Fibroblast of the aortic adventitia (primary cell): Measurements from ENCODE around the gene GARRE1. TPM values are rescaled to one million over a fixed set of nuclear protein-coding genes. Genes with fewer than 3 reads are reported as not detected.
"Not testable (repeated sequence)": the region's sequence is repeated elsewhere in the genome, so short reads cannot be mapped to it uniquely, and the experiment has no call there.

Experiments used
- DNase-seq: peaks from one replicate; pipeline ENCODE4 v3.0.0-alpha.2; 2010; ENCODE audit warnings: low read depth
- H3K4me3 ChIP-seq: 2 replicates; pipeline ENCODE4 v1.5.1; 2011; ENCODE audit warnings: low read depth, mild to moderate bottlenecking, control low read depth, low read length, moderate library complexity
- CTCF ChIP-seq: IDR thresholded peaks from 2 replicates; pipeline ENCODE4 v1.5.1; 2011; ENCODE audit warnings: mild to moderate bottlenecking, low read length, control low read depth, inconsistent platforms; ENCODE audit not compliant: insufficient read depth
- total RNA-seq: library from RNA; depleted of rRNA; stranded (reverse); fragments of >200 nt; gene quantifications from 2 replicates; pipeline ENCODE4 v1.2.3, GENCODE V29; 2012; ENCODE audit warnings: low replicate concordance

Gene GARRE1
- total RNA-seq, 1 donor, result 13.9 TPM

- DNase-seq, result no peak
- no peak for TF ChIP-seq CTCF
These were observed 12.6 kb upstream of the GARRE1 start for GRCh38 chr19:34241513-34242337.

GRCh38 chr19:34243138-34243875 lies 11.0 kb upstream of the GARRE1 start:
- H3K4me3 ChIP-seq, DNase-seq: not testable (repeated sequence)

More at GRCh38 chr19:34241513-34242337, 12.6 kb upstream of the GARRE1 start:
- no peak overlapping the region for H3K4me3 ChIP-seq

- no peak for TF ChIP-seq CTCF
- no peak overlapping the region for H3K4me3 ChIP-seq
These were observed 10.3 kb upstream of the GARRE1 start for GRCh38 chr19:34243876-34244578.

GRCh38 chr19:34244611-34245299 lies 9.6 kb upstream of the GARRE1 start:
- no peak for TF ChIP-seq CTCF
- DNase-seq, result no peak
- no peak overlapping the region for H3K4me3 ChIP-seq

More at GRCh38 chr19:34243876-34244578, 10.3 kb upstream of the GARRE1 start:
- no peak for DNase-seq

- no peak for TF ChIP-seq CTCF
- no peak for DNase-seq
- no peak overlapping the region for H3K4me3 ChIP-seq
These were observed 8.0 kb upstream of the GARRE1 start for GRCh38 chr19:34246340-34246739.

GRCh38 chr19:34248941-34249340 lies 5.4 kb upstream of the GARRE1 start:
- no peak for TF ChIP-seq CTCF
- no peak for DNase-seq
- H3K4me3 ChIP-seq, result no peak overlapping the region

GRCh38 chr19:34253167-34253566 lies 1.2 kb upstream of the GARRE1 start:
- H3K4me3 ChIP-seq, DNase-seq: not testable (repeated sequence)

GRCh38 chr19:34253681-34254045 lies 691 bp upstream of the GARRE1 start:
- not testable (repeated sequence) for DNase-seq
- H3K4me3 ChIP-seq, result peak overlapping the region; percentile 80
